Left ventricle myocardium inferior (tissue), 1 donor: ENCODE measurements around the gene SGIP1. TPM values are rescaled to one million over a fixed set of nuclear protein-coding genes. Genes with fewer than 3 reads are reported as not detected.

ENCODE experiments used
- DNase-seq: peaks from one replicate; pipeline ENCODE4 v3.0.0-alpha.2; 2020
- H3K27ac ChIP-seq: fragments of 200-600 bp; replicated peaks from 2 replicates; pipeline ENCODE4 v1.8.0; 2021
- H3K27me3 ChIP-seq: fragments of 200-600 bp; 2 replicates; pipeline ENCODE4 v1.8.0; 2021; ENCODE audit warnings: low read depth
- H3K36me3 ChIP-seq: fragments of 200-600 bp; 2 replicates; pipeline ENCODE4 v1.8.0; 2021
- H3K4me1 ChIP-seq: fragments of 200-600 bp; 2 replicates; pipeline ENCODE4 v1.8.0; 2021
- H3K4me3 ChIP-seq: fragments of 200-600 bp; 2 replicates; pipeline ENCODE4 v1.8.0; 2021; ENCODE audit warnings: mild to moderate bottlenecking, moderate library complexity
- H3K9me3 ChIP-seq: fragments of 200-600 bp; replicated peaks from 2 replicates; pipeline ENCODE4 v1.8.0; 2021
- intact Hi-C: fragments of 100-400 bp; cut with micrococcal nuclease; formaldehyde crosslinking; loops from one replicate; pipeline ENCODE4 v1.11.0; 2022
- total RNA-seq: library from RNA; stranded (reverse); fragmentation: NEBNext Ultra II Directional; extraction: Animal tissue kit (Norgen Biotek cat#: 25700); gene quantifications from one replicate; pipeline ENCODE4 v1.2.1, GENCODE V29; 2021
- TF ChIP-seq, protein P1 (sequence below): fragments of 200-600 bp; IDR thresholded peaks from 2 replicates; pipeline ENCODE4 v1.8.0; 2021; ENCODE audit warnings: antibody characterized with exemption, mild to moderate bottlenecking, borderline replicate concordance
- donor health status: DM: no; HTN: yes; CAD: no; lungs with severe emphysema.

SGIP1 gene
- total RNA-seq, 1 donor from 2014 or later, result 9.0 TPM

DNA sequence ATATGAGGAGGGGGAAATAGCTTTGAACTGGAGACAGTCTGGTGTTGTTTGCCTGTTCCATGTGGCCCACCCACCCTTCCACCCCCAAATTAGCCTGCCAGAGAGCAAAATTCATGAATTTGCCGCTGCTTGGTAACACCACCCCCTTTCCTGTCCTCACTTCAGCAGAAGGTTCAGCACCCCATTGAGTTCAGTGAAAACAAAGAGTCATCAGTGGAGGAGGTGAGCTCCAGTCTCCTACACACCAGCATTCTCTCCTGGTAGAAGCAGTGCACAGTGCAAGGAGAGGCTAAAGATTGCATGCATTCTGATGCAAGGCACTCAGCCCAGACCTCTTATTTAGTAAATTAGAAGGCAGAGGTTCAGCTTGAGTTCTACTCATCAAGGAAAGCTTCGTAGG lies 118.6 kb downstream of the SGIP1 start:
- H3K9me3 ChIP-seq, result no peaks in the 10 kb centered on the region
- H3K4me3 ChIP-seq, result no peak overlapping the region
- H3K27ac ChIP-seq, result no peak overlapping the region
- H3K4me1 ChIP-seq, result no peaks in the 10 kb centered on the region
- no peak for DNase-seq
- no peaks in the 10 kb centered on the region for H3K36me3 ChIP-seq
- H3K27me3 ChIP-seq, result no peaks in the 10 kb centered on the region
- intact Hi-C loops, result no loop called here
- TF ChIP-seq, protein P1, sequence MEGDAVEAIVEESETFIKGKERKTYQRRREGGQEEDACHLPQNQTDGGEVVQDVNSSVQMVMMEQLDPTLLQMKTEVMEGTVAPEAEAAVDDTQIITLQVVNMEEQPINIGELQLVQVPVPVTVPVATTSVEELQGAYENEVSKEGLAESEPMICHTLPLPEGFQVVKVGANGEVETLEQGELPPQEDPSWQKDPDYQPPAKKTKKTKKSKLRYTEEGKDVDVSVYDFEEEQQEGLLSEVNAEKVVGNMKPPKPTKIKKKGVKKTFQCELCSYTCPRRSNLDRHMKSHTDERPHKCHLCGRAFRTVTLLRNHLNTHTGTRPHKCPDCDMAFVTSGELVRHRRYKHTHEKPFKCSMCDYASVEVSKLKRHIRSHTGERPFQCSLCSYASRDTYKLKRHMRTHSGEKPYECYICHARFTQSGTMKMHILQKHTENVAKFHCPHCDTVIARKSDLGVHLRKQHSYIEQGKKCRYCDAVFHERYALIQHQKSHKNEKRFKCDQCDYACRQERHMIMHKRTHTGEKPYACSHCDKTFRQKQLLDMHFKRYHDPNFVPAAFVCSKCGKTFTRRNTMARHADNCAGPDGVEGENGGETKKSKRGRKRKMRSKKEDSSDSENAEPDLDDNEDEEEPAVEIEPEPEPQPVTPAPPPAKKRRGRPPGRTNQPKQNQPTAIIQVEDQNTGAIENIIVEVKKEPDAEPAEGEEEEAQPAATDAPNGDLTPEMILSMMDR, result no peak

- no peaks in the 10 kb centered on the region for H3K4me1 ChIP-seq
- no peak overlapping the region for H3K4me3 ChIP-seq
- intact Hi-C loops, result no loop called here
- TF ChIP-seq, protein P1, result no peak
- no peaks in the 10 kb centered on the region for H3K27me3 ChIP-seq
- peak; percentile 15 for DNase-seq
- H3K9me3 ChIP-seq, result no peaks in the 10 kb centered on the region
- no peak overlapping the region for H3K27ac ChIP-seq
- no peaks in the 10 kb centered on the region for H3K36me3 ChIP-seq
Measured at GRCh38 chr1:66654643-66655042, 120.7 kb downstream of the SGIP1 start.

GRCh38 chr1:66671455-66671854 lies 137.5 kb downstream of the SGIP1 start:
- TF ChIP-seq, protein P1, result no peak
- H3K27ac ChIP-seq, result no peak overlapping the region
- DNase-seq, result no peak
- no peaks in the 10 kb centered on the region for H3K36me3 ChIP-seq
- no peak overlapping the region for H3K4me3 ChIP-seq
- intact Hi-C loops, result no loop called here
- H3K27me3 ChIP-seq, result no peaks in the 10 kb centered on the region
- no peaks in the 10 kb centered on the region for H3K9me3 ChIP-seq
- H3K4me1 ChIP-seq, result no peaks in the 10 kb centered on the region

- peak overlapping the region; percentile 65 for H3K27ac ChIP-seq
- intact Hi-C loops, result no loop called here
- no peak for DNase-seq
Measured at GRCh38 chr1:66676613-66677298, 142.8 kb downstream of the SGIP1 start.

DNA sequence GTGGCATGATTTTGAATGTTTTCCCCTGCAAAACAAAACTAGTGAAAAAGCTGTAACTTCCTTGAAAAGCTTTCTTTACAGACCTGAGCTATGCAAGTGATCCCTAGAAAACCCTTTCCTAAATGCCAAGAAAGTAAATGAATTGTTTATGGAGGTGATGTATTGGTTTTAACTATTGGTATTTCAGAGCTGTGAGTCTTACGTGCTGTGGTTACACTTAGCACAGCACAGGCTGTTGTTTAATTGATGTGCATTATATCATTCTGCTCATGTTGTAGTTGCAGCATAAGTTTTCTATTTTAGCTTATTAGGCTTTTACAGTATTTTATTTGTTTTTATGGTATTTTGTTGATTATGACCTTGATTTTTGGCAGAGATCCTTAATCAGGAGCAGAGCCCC lies 144.2 kb downstream of the SGIP1 start:
- TF ChIP-seq, protein P1, result no peak
- H3K4me3 ChIP-seq, result no peak overlapping the region
- H3K27me3 ChIP-seq, result no peaks in the 10 kb centered on the region
- intact Hi-C loops, result no loop called here
- H3K36me3 ChIP-seq, result no peaks in the 10 kb centered on the region
- H3K27ac ChIP-seq, result peak overlapping the region; percentile 65
- DNase-seq, result no peak
- no peaks in the 10 kb centered on the region for H3K9me3 ChIP-seq
- peaks cover 5% of the 10 kb centered on the region for H3K4me1 ChIP-seq

More at GRCh38 chr1:66676613-66677298, 142.8 kb downstream of the SGIP1 start:
- TF ChIP-seq, protein P1, result no peak
- Histone ChIP-seq H3K27me3 (no peaks in the 10 kb centered on the region), H3K4me1 (peaks cover 5% of the 10 kb centered on the region), H3K4me3 (no peak overlapping the region), H3K9me3 (no peaks in the 10 kb centered on the region), H3K36me3 (no peaks in the 10 kb centered on the region)
